ENCODE measurements around the gene ZBTB18. TPM values are rescaled to one million over a fixed set of nuclear protein-coding genes. Genes with fewer than 3 reads are reported as not detected.

The ZBTB18 gene
- total and polyA plus RNA-seq, 2 experiments from 2014 or later, result 1.2 to 10.9 TPM

GRCh38 chr1:244066954-244067716, 16.1 kb downstream of the ZBTB18 start:
- no peaks in the 10 kb centered on the region for H3K79me2 ChIP-seq
- no peaks in the 10 kb centered on the region for H4K20me1 ChIP-seq (ENCODE audit: insufficient read depth, poor library complexity, severe bottlenecking)
- no peaks in the 10 kb centered on the region for H3K36me3 ChIP-seq (replicated peaks; ENCODE audit: insufficient read depth, low read depth)
- H3K27me3 ChIP-seq, result no peaks in the 10 kb centered on the region
- WGBS (ENCODE audit: low lambda C conversion rate, missing lambda C conversion rate), result 72% methylated on average over 26 of the region's 26 CpGs
- H3K4me1 ChIP-seq (ENCODE audit: insufficient read depth), result peaks cover 14% of the 10 kb centered on the region
- H3K4me2 ChIP-seq, result no peak overlapping the region
- peak overlapping the region; percentile 35 for H3K27ac ChIP-seq
- TF ChIP-seq EZH2 (IDR thresholded peaks at IDR 0.05; ENCODE audit: borderline replicate concordance), result no peak
- TF ChIP-seq EZH2phosphoT487 (IDR thresholded peaks at IDR 0.05; ENCODE audit: low read depth, severe bottlenecking, unreplicated experiment), result no peak
- TF ChIP-seq CTCF (IDR thresholded peaks at IDR 0.05; ENCODE audit: poor library complexity), result no peak
- no peaks in the 10 kb centered on the region for H3K9me2 ChIP-seq (replicated peaks; ENCODE audit: insufficient read depth)
- no peak for DNase-seq (ENCODE audit: low spot score)
- no peak overlapping the region for H2AFZ ChIP-seq
- H3K9me3 ChIP-seq (ENCODE audit: low read depth), result no peaks in the 10 kb centered on the region
- H3K4me3 ChIP-seq, result no peak overlapping the region

- peaks cover 14% of the 10 kb centered on the region for H3K4me1 ChIP-seq (ENCODE audit: insufficient read depth)
- H3K4me3 ChIP-seq, result no peak overlapping the region
- TF ChIP-seq CTCF (IDR thresholded peaks at IDR 0.05; ENCODE audit: poor library complexity) (no peak), EZH2 (IDR thresholded peaks at IDR 0.05; ENCODE audit: borderline replicate concordance) (no peak), EZH2phosphoT487 (IDR thresholded peaks at IDR 0.05; ENCODE audit: low read depth, severe bottlenecking, unreplicated experiment) (no peak)
- no peak overlapping the region for H2AFZ ChIP-seq
- DNase-seq (ENCODE audit: low spot score), result peak; percentile 55
- H3K9me2 ChIP-seq (replicated peaks; ENCODE audit: insufficient read depth), result no peaks in the 10 kb centered on the region
- no peaks in the 10 kb centered on the region for H3K79me2 ChIP-seq
- no peaks in the 10 kb centered on the region for H3K36me3 ChIP-seq (replicated peaks; ENCODE audit: insufficient read depth, low read depth)
- no peaks in the 10 kb centered on the region for H4K20me1 ChIP-seq (ENCODE audit: insufficient read depth, poor library complexity, severe bottlenecking)
- peak overlapping the region; percentile 35 for H3K27ac ChIP-seq
- H3K27me3 ChIP-seq, result no peaks in the 10 kb centered on the region
- no peaks in the 10 kb centered on the region for H3K9me3 ChIP-seq (ENCODE audit: low read depth)
- WGBS (ENCODE audit: low lambda C conversion rate, missing lambda C conversion rate), result 58% methylated on average over 4 of the region's 4 CpGs
- no peak overlapping the region for H3K4me2 ChIP-seq
Observed at GRCh38 chr1:244067893-244068292, 16.8 kb downstream of the ZBTB18 start.

- DNase-seq (ENCODE audit: low spot score), result no peak
- H2AFZ ChIP-seq, result no peak overlapping the region
- TF ChIP-seq EZH2 (IDR thresholded peaks at IDR 0.05; ENCODE audit: borderline replicate concordance) (no peak), CTCF (IDR thresholded peaks at IDR 0.05; ENCODE audit: poor library complexity) (no peak), EZH2phosphoT487 (IDR thresholded peaks at IDR 0.05; ENCODE audit: low read depth, severe bottlenecking, unreplicated experiment) (no peak)
- 79% methylated on average over 6 of the region's 6 CpGs for WGBS (ENCODE audit: low lambda C conversion rate, missing lambda C conversion rate)
- no peak overlapping the region for H3K4me3 ChIP-seq
- peaks cover 14% of the 10 kb centered on the region for H3K4me1 ChIP-seq (ENCODE audit: insufficient read depth)
- no peaks in the 10 kb centered on the region for H3K9me2 ChIP-seq (replicated peaks; ENCODE audit: insufficient read depth)
- no peak overlapping the region for H3K27ac ChIP-seq
- no peaks in the 10 kb centered on the region for H3K27me3 ChIP-seq
- no peaks in the 10 kb centered on the region for H3K9me3 ChIP-seq (ENCODE audit: low read depth)
- no peaks in the 10 kb centered on the region for H3K79me2 ChIP-seq
- H3K4me2 ChIP-seq, result no peak overlapping the region
- H3K36me3 ChIP-seq (replicated peaks; ENCODE audit: insufficient read depth, low read depth), result no peaks in the 10 kb centered on the region
- no peaks in the 10 kb centered on the region for H4K20me1 ChIP-seq (ENCODE audit: insufficient read depth, poor library complexity, severe bottlenecking)
Observed at GRCh38 chr1:244068567-244068966, 17.5 kb downstream of the ZBTB18 start.

Measured in hepatocyte (in vitro differentiated cells).